Tibial nerve (tissue), 4 donors: ENCODE data around the gene CACNA1A. TPM values are rescaled to one million over a fixed set of nuclear protein-coding genes. Genes with fewer than 3 reads are reported as not detected.

Experiments used
- DNase-seq, 2 donors: peaks; one replicate each; pipeline ENCODE4 v3.0.0-alpha.2; 2019; ENCODE audit warnings: low spot score in 2 of 2
- H3K27ac ChIP-seq, 4 donors: fragments of 200-600 bp; sonication (generic) in 3 of 4; one replicate each; pipeline ENCODE4 v1.5.1; 2017 to 2019; ENCODE audit warnings: mild to moderate bottlenecking in 1 of 4
- H3K27me3 ChIP-seq, 2 donors: fragments of 200-600 bp; sonication (generic) in 1 of 2; one replicate each; pipeline versions ENCODE4 v1.5.1 to v1.6.0; 2017 to 2019
- H3K36me3 ChIP-seq, 3 donors: fragments of 200-600 bp; sonication (generic); one replicate each; pipeline ENCODE4 v1.5.1; 2018 to 2019
- H3K4me1 ChIP-seq, 4 donors: fragments of 200-600 bp; sonication (generic) in 3 of 4; one replicate each; pipeline ENCODE4 v1.5.1; 2017 to 2019
- H3K4me3 ChIP-seq, 4 donors: fragments of 200-600 bp; sonication (generic) in 3 of 4; one replicate each; pipeline ENCODE4 v1.5.1; 2017 to 2019; ENCODE audit warnings: mild to moderate bottlenecking in 1 of 4, moderate library complexity in 1 of 4
- H3K9me3 ChIP-seq, 4 donors: fragments of 200-600 bp; sonication (generic) in 3 of 4; one replicate each; pipeline ENCODE4 v1.5.1; 2017 to 2019
- CTCF ChIP-seq, 5 experiments: fragments of 200-600 bp in 3 of 5; fragments of 450-650 bp in 2 of 5; sonication (generic) in 3 of 5; IDR thresholded peaks; one replicate each; pipeline ENCODE4 v1.5.1; 2016 to 2019; ENCODE audit warnings: antibody characterized with exemption in 5 of 5, mild to moderate bottlenecking in 3 of 5, moderate library complexity in 2 of 5
- EP300 ChIP-seq, 2 donors: sonication (generic); formaldehyde crosslinking; IDR thresholded peaks; one replicate each; pipeline ENCODE4 v1.6.1; 2017; ENCODE audit warnings: antibody characterized with exemption in 2 of 2, mild to moderate bottlenecking in 1 of 2
- POLR2A ChIP-seq, 2 donors: fragments of 450-650 bp; IDR thresholded peaks; one replicate each; pipeline ENCODE4 v1.6.1; 2017; ENCODE audit warnings: antibody characterized with exemption in 2 of 2, mild to moderate bottlenecking in 2 of 2, moderate library complexity in 2 of 2
- WGBS, 2 donors: methylation state at CpG; one replicate each; pipeline ENCODE4 v1.1.5; 2018; 5-methylcytosine and 5-hydroxymethylcytosine counted together
- total RNA-seq, 4 donors: library from RNA; depleted of rRNA; stranded (reverse); fragments of >200 nt; gene quantifications; one replicate each; pipeline ENCODE4 v1.1.0, GENCODE V29; 2016

The CACNA1A gene
- total RNA-seq, 4 donors from 2014 or later: 4.0 to 10.2 (median 9.3) TPM

DNA sequence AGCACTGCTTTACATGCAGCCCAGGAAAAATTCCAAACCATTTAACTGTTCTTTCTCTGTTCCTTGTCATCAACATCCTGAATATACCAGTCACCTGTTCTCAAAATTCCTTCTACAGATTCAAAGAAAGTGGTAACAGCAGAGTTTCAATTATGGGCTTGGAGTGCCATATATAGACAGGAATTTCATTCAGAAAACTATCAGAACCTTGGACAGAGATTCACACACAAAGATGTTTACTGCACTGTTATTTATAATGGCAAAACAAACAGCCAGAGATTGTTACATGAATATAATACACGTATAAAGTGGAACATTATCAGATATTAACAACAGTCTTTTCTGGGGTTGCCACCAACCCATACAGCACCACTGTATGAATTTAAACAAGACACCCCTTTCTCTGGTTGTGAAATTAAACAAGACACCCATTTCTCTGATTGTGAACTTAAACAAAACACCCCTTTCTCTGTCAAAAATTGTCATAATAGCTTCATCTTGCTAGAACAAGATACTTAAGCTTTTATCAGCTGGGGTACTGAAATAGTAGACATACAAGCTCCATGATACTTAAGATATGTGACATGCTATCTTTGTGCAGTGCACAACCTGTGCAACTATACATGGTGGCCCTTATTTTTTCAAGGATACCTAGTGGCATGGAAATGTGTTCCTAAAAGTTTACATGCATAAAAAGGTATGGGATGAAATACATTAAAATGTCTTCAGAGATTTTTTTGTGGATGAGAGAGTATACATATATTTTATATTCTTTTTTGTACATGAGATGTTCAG lies 12.6 kb downstream of the CACNA1A start:
- DNase-seq: no peak
- no peak for TF ChIP-seq POLR2A (IDR thresholded peaks at IDR 0.05)
- TF ChIP-seq EP300 (IDR thresholded peaks at IDR 0.05): no peak
- TF ChIP-seq CTCF (IDR thresholded peaks at IDR 0.05): no peak
- no peak overlapping the region for H3K27ac ChIP-seq
- no peaks in the 10 kb centered on the region for H3K4me1 ChIP-seq
- no peaks in the 10 kb centered on the region for H3K36me3 ChIP-seq
- no peaks in the 10 kb centered on the region for H3K27me3 ChIP-seq
- no peak overlapping the region for H3K4me3 ChIP-seq
- 88 to 92% methylated on average over 1 of the region's 1 CpG for WGBS, 2 donors
- peaks cover 0 to 19% (median 0%) of the 10 kb centered on the region in 4 donors for H3K9me3 ChIP-seq

GRCh38 chr19:13492128-13492527 lies 14.2 kb downstream of the CACNA1A start:
- WGBS, 2 donors: 28% methylated on average over 3 of the region's 3 CpGs
- Histone ChIP-seq H3K4me3 (no peak overlapping the region), H3K36me3 (no peaks in the 10 kb centered on the region)

DNA sequence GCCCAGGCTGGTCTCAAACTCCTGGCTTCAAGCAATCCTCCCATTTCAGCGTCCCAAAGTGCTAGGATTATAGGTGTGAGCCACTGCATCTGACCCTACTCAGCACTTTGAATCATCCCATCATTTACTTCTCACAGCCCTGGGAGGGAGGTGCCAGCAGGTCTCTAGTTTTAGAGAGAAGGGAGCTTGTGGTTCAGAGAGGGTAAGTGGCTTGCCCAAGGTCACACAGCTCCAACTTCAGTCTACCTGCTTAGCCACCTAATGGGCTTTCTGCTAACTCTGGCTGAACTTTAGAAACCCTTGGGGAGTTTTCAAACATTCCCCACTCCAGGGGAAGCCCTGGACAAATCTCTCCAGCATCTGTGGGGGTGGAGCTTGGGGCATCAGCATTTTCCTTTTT lies 18.3 kb downstream of the CACNA1A start:
- Histone ChIP-seq H3K4me1 (no peaks in the 10 kb centered on the region), H3K27me3 (no peaks in the 10 kb centered on the region), H3K9me3 (peaks cover 0 to 9% (median 0%) of the 10 kb centered on the region in 4 donors), H3K36me3 (no peaks in the 10 kb centered on the region), H3K4me3 (no peak overlapping the region), H3K27ac (no peak overlapping the region)
- 81 to 88% methylated on average over 1 of the region's 1 CpG for WGBS, 2 donors
- DNase-seq: no peak
- TF ChIP-seq CTCF (IDR thresholded peaks at IDR 0.05) (no peak), EP300 (IDR thresholded peaks at IDR 0.05) (no peak), POLR2A (IDR thresholded peaks at IDR 0.05) (no peak)

More at GRCh38 chr19:13492128-13492527, 14.2 kb downstream of the CACNA1A start:
- DNase-seq: no peak
- TF ChIP-seq POLR2A (IDR thresholded peaks at IDR 0.05): no peak
- no peak for TF ChIP-seq CTCF (IDR thresholded peaks at IDR 0.05)
- TF ChIP-seq EP300 (IDR thresholded peaks at IDR 0.05): no peak
- Histone ChIP-seq H3K9me3 (peaks cover 0 to 19% (median 0%) of the 10 kb centered on the region in 4 donors), H3K27me3 (no peaks in the 10 kb centered on the region), H3K27ac (no peak overlapping the region), H3K4me1 (no peaks in the 10 kb centered on the region)

GRCh38 chr19:13484166-13484565 lies 22.1 kb downstream of the CACNA1A start:
- WGBS, 2 donors: 91 to 95% methylated on average over 1 of the region's 1 CpG

More at GRCh38 chr19:13484166-13484565, 22.1 kb downstream of the CACNA1A start:
- Histone ChIP-seq H3K4me1 (no peaks in the 10 kb centered on the region), H3K36me3 (no peaks in the 10 kb centered on the region), H3K27me3 (no peaks in the 10 kb centered on the region), H3K9me3 (peaks cover 0 to 14% (median 0%) of the 10 kb centered on the region in 4 donors), H3K4me3 (no peak overlapping the region), H3K27ac (no peak overlapping the region)
- no peak for DNase-seq
- TF ChIP-seq CTCF (IDR thresholded peaks at IDR 0.05): no peak
- TF ChIP-seq EP300 (IDR thresholded peaks at IDR 0.05): no peak
- TF ChIP-seq POLR2A (IDR thresholded peaks at IDR 0.05): no peak
